ENCODE data around the gene LRRC71. TPM values are rescaled to one million over a fixed set of nuclear protein-coding genes. Genes with fewer than 3 reads are reported as not detected.

LRRC71 gene
- total and polyA plus RNA-seq, 2 of the 8 experiments (the other 6 are each of a cell fraction or from before 2014, with no cell fraction given): 0.05 TPM; not detected in 1

- WGBS, 2 experiments (ENCODE audit: extremely low coverage in 1 of 2, insufficient coverage in 1 of 2, insufficient read length in 1 of 2, insufficient replicate concordance in 2 of 2, low coverage in 1 of 2, low lambda C conversion rate in 2 of 2, missing lambda C conversion rate in 1 of 2): 26% methylated on average over 4 of the region's 4 CpGs; no CpG with 5 or more reads in 1 of the 2 experiments
- POLR2A ChIA-PET (ENCODE audit: partially characterized antibody): interaction anchor here (0.7 to 3.0 kb wide), 8 partner anchors 11 to 69 kb away, joined by 3 to 10 read pairs (median 4); partner anchors contain the start of genes INSRR and PEAR1
Measured at GRCh38 chr1:156928043-156928602, 7.7 kb downstream of the LRRC71 start.

More at GRCh38 chr1:156928043-156928602, 7.7 kb downstream of the LRRC71 start:
- Histone ChIP-seq H4K20me1 (replicated peaks in 1 of 2; ENCODE audit: control insufficient read depth in 1 of 2, insufficient read depth in 2 of 2, low read length in 2 of 2) (peaks cover 2 to 13% of the 10 kb centered on the region in 2 experiments), H2BK120ac (replicated peaks; ENCODE audit: low read depth, low read length) (no peak overlapping the region), H2AK5ac (ENCODE audit: low read depth, low read length) (no peak overlapping the region), H3K23ac (ENCODE audit: insufficient read length) (no peak overlapping the region), H3K36me3 (ENCODE audit: control insufficient read depth in 2 of 4, insufficient read depth in 4 of 4, low read length in 3 of 4) (no peaks in the 10 kb centered on the region), H3K4me3 (ENCODE audit: extremely low read depth in 1 of 4, insufficient read depth in 2 of 4, low read depth in 3 of 4, low read length in 4 of 4) (peak overlapping the region in 2 of 4 experiments; percentile 58 to 70; a peak in 4 of 8 replicates), H4K8ac (ENCODE audit: extremely low read depth, insufficient read depth, low read length) (no peak overlapping the region), H4K5ac (ENCODE audit: insufficient read length, low read depth, low read length) (no peak overlapping the region), H3K9me3 (ENCODE audit: insufficient read depth in 2 of 2, low read depth in 1 of 2, low read length in 1 of 2) (no peaks in the 10 kb centered on the region), H2BK5ac (ENCODE audit: low read depth, low read length) (no peak overlapping the region), H3K23me2 (ENCODE audit: low read depth, low read length) (peaks cover 8% of the 10 kb centered on the region; the same call in 1 of the 2 replicates), H3K4me2 (ENCODE audit: insufficient read depth in 1 of 2, low read depth in 2 of 2, low read length in 2 of 2) (peak overlapping the region; percentile 72 to 96), H3K4me1 (replicated peaks in 1 of 4; ENCODE audit: control insufficient read depth in 3 of 4, insufficient read depth in 4 of 4, low read length in 3 of 4) (peaks cover 2 to 16% (median 6%) of the 10 kb centered on the region in 4 experiments), H3K79me1 (ENCODE audit: low read depth, low read length) (no peaks in the 10 kb centered on the region), H3K79me2 (ENCODE audit: control insufficient read depth in 1 of 2, insufficient read depth in 2 of 2, low read length in 2 of 2) (no peaks in the 10 kb centered on the region), H3K18ac (ENCODE audit: extremely low read depth, low read length) (no peak overlapping the region), H2BK20ac (ENCODE audit: low read length) (no peak overlapping the region), H3K14ac (ENCODE audit: insufficient read length) (no peak overlapping the region), H3K27ac (ENCODE audit: low read depth, low read length) (no peak overlapping the region), H3K9ac (replicated peaks in 1 of 4; ENCODE audit: extremely low read depth in 1 of 4, low read depth in 3 of 4, low read length in 3 of 4) (no peak overlapping the region), H2AFZ (ENCODE audit: low read length) (no peak overlapping the region), H4K91ac (replicated peaks; ENCODE audit: insufficient read length, low read length) (no peak overlapping the region), H2BK12ac (ENCODE audit: low read depth, low read length) (no peak overlapping the region), H3K27me3 (replicated peaks in 1 of 4; ENCODE audit: control insufficient read depth in 3 of 4, extremely low read depth in 1 of 4, insufficient read depth in 3 of 4, low read length in 3 of 4) (peaks cover 44 to 64% (median 62%) of the 10 kb centered on the region in 4 experiments), H3K56ac (replicated peaks; ENCODE audit: insufficient read length, low read depth, low read length) (no peak overlapping the region), H3K4ac (replicated peaks; ENCODE audit: insufficient read length, low read depth, low read length) (no peak overlapping the region), H2BK15ac (ENCODE audit: low read length) (no peak overlapping the region)
- FAIRE-seq (no peak), DNase-seq (ENCODE audit: low read depth in 1 of 2, low spot score in 2 of 2) (no peak)
- TF ChIP-seq TAF7 (optimal IDR thresholded peaks at IDR 0.05; ENCODE audit: borderline replicate concordance, low read depth, low read length) (no peak), POLR2AphosphoS5 (IDR thresholded peaks at IDR 0.05; ENCODE audit: low read depth, low read length) (no peak), NRF1 (IDR thresholded peaks at IDR 0.05; ENCODE audit: low read depth, low read length) (no peak), CHD2 (IDR thresholded peaks at IDR 0.05; ENCODE audit: low read length) (no peak), GABPA (IDR thresholded peaks at IDR 0.05; ENCODE audit: borderline replicate concordance, insufficient read depth, low read length) (no peak), SP4 (IDR thresholded peaks at IDR 0.05; ENCODE audit: low read length) (no peak), RNF2 (IDR thresholded peaks at IDR 0.05; ENCODE audit: borderline replicate concordance, low read depth, low read length, missing control alignments, poor library complexity, severe bottlenecking) (no peak)
- CTCF ChIA-PET (ENCODE audit: partially characterized antibody): interaction anchor here (0.7 to 11.8 kb wide), 30 partner anchors 9 to 285 kb away, joined by 3 to 287 read pairs (median 4); partner anchors contain the start of genes CRABP2, INSRR, ISG20L2 and METTL25B
